ENCODE measurements around the gene MYRF.

MYRF gene

DNA sequence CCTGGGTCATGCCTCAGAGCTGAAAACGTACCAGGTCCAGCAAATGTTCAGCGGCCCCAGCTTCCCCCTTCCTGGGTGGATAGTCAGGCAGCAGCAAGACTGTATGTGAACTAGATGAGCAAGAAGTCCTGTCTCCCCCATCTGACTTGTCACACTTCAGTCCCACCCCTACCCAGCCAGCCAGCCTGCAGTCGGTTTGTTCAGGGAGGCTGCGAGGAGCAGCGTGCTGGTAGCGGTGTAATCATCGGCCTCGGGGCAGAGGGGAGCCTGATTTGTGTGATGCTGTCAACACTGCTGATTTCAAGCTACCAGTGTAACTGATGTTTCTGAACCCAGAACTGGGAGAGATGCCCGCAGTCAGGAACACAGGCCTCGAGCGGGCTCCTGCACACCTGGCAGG, 30.4 kb downstream of the MYRF start:
- Histone ChIP-seq H3F3A (ENCODE audit: low read depth) (no peaks in the 10 kb centered on the region), H3K27me3 (ENCODE audit: insufficient read depth, low read length, poor library complexity, severe bottlenecking) (no peaks in the 10 kb centered on the region), H3K4me2 (ENCODE audit: low read depth, low read length, poor library complexity, severe bottlenecking) (no peak overlapping the region), H2AFZ (ENCODE audit: low read length) (no peak overlapping the region), H3K36me3 (ENCODE audit: insufficient read depth, low read length) (peaks cover 5% of the 10 kb centered on the region; the same call in 1 of the 2 replicates), H3K4me1 (ENCODE audit: insufficient read depth, low read length, poor library complexity, severe bottlenecking) (no peaks in the 10 kb centered on the region), H3K9me2 (replicated peaks; ENCODE audit: low read depth, low read length) (no peaks in the 10 kb centered on the region), H3K9me3 (ENCODE audit: insufficient read depth, low read depth, low read length) (no peaks in the 10 kb centered on the region), H3K79me2 (ENCODE audit: insufficient read depth, low read length) (peaks cover 4% of the 10 kb centered on the region; the same call in 1 of the 2 replicates), H3K9ac (ENCODE audit: low read depth, low read length, poor library complexity, severe bottlenecking) (no peak overlapping the region), H4K20me1 (ENCODE audit: insufficient read depth, low read length, poor library complexity, severe bottlenecking) (peaks cover 6% of the 10 kb centered on the region), H3K4me3 (ENCODE audit: low read length, poor library complexity, severe bottlenecking) (no peak overlapping the region)
- TF ChIP-seq EZH2phosphoT487 (IDR thresholded peaks at IDR 0.05; ENCODE audit: borderline replicate concordance), result no peak
- TF ChIP-seq, protein P1, sequence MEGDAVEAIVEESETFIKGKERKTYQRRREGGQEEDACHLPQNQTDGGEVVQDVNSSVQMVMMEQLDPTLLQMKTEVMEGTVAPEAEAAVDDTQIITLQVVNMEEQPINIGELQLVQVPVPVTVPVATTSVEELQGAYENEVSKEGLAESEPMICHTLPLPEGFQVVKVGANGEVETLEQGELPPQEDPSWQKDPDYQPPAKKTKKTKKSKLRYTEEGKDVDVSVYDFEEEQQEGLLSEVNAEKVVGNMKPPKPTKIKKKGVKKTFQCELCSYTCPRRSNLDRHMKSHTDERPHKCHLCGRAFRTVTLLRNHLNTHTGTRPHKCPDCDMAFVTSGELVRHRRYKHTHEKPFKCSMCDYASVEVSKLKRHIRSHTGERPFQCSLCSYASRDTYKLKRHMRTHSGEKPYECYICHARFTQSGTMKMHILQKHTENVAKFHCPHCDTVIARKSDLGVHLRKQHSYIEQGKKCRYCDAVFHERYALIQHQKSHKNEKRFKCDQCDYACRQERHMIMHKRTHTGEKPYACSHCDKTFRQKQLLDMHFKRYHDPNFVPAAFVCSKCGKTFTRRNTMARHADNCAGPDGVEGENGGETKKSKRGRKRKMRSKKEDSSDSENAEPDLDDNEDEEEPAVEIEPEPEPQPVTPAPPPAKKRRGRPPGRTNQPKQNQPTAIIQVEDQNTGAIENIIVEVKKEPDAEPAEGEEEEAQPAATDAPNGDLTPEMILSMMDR (conservative IDR thresholded peaks at IDR 0.05; ENCODE audit: low read length), result no peak

DNA sequence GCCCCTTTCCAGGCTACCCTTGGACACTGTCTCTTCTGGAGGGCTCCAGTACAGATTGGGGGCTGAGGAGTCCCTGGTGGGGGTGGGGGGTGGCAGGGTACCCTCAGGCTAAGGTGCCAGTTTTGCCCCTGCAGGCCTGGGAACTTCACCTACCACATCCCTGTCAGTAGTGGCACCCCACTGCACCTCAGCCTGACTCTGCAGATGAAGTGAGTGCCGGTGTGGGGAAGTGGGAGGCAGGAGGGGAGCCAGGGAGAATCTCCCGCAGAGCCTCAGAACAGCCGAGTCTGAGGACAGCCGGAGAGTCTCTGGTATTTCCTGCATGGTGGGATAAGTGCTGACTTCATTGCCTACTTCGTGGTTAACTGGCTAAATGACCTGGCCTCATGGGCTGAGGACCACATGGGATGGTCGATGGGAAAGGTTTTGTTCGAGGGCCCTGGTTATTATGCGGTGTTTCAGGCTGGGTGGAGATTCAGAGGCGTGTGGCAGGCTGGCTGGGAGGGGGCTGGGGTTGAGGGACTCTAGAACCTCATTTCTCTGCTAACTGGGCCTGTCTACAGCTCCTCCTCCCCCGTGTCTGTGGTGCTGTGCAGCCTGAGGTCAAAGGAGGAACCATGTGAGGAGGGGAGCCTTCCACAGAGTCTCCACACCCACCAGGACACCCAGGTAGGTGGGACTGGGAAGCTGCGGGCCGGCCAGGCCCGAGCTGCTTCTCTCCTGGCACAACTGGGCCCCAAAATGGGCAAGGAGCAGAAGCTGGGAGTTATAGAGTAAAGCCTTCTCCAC, 31.5 kb downstream of the MYRF start:
- Histone ChIP-seq H2AFZ (ENCODE audit: low read length) (no peak overlapping the region), H3K79me2 (ENCODE audit: insufficient read depth, low read length) (peaks cover 12% of the 10 kb centered on the region; the same call in 1 of the 2 replicates), H3F3A (ENCODE audit: low read depth) (no peaks in the 10 kb centered on the region), H3K9ac (ENCODE audit: low read depth, low read length, poor library complexity, severe bottlenecking) (no peak overlapping the region), H3K4me1 (ENCODE audit: insufficient read depth, low read length, poor library complexity, severe bottlenecking) (no peaks in the 10 kb centered on the region), H3K27me3 (ENCODE audit: insufficient read depth, low read length, poor library complexity, severe bottlenecking) (no peaks in the 10 kb centered on the region), H3K4me3 (ENCODE audit: low read length, poor library complexity, severe bottlenecking) (no peak overlapping the region), H3K4me2 (ENCODE audit: low read depth, low read length, poor library complexity, severe bottlenecking) (no peak overlapping the region), H3K36me3 (ENCODE audit: insufficient read depth, low read length) (peaks cover 5% of the 10 kb centered on the region; the same call in 1 of the 2 replicates), H4K20me1 (ENCODE audit: insufficient read depth, low read length, poor library complexity, severe bottlenecking) (peaks cover 7% of the 10 kb centered on the region), H3K9me3 (ENCODE audit: insufficient read depth, low read depth, low read length) (no peaks in the 10 kb centered on the region), H3K9me2 (replicated peaks; ENCODE audit: low read depth, low read length) (no peaks in the 10 kb centered on the region)
- TF ChIP-seq EZH2phosphoT487 (IDR thresholded peaks at IDR 0.05; ENCODE audit: borderline replicate concordance), result no peak
- TF ChIP-seq, protein P1 (conservative IDR thresholded peaks at IDR 0.05; ENCODE audit: low read length), result no peak

DNA sequence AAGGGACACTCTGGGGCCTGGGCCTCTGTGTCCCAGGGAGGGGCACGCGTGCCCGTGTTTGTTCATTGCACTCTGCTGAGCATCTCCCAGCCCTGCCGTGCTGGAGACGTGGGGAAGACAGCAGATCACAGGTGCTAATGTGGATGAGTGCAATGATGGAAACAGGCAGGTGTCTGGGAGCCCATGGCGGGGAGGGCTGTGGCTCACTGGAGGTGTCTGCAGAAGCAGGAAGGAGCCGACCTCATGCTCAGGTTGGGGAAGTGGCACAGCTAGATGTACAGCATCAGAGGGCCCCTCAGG, 32.0 kb downstream of the MYRF start:
- Histone ChIP-seq H2AFZ (ENCODE audit: low read length) (no peak overlapping the region), H4K20me1 (ENCODE audit: insufficient read depth, low read length, poor library complexity, severe bottlenecking) (peaks cover 7% of the 10 kb centered on the region), H3F3A (ENCODE audit: low read depth) (no peaks in the 10 kb centered on the region), H3K9me2 (replicated peaks; ENCODE audit: low read depth, low read length) (no peaks in the 10 kb centered on the region), H3K9me3 (ENCODE audit: insufficient read depth, low read depth, low read length) (no peaks in the 10 kb centered on the region), H3K4me2 (ENCODE audit: low read depth, low read length, poor library complexity, severe bottlenecking) (no peak overlapping the region), H3K36me3 (ENCODE audit: insufficient read depth, low read length) (peaks cover 8% of the 10 kb centered on the region; the same call in 1 of the 2 replicates), H3K4me1 (ENCODE audit: insufficient read depth, low read length, poor library complexity, severe bottlenecking) (no peaks in the 10 kb centered on the region), H3K27me3 (ENCODE audit: insufficient read depth, low read length, poor library complexity, severe bottlenecking) (no peaks in the 10 kb centered on the region), H3K79me2 (ENCODE audit: insufficient read depth, low read length) (peaks cover 12% of the 10 kb centered on the region; the same call in 1 of the 2 replicates), H3K4me3 (ENCODE audit: low read length, poor library complexity, severe bottlenecking) (no peak overlapping the region), H3K9ac (ENCODE audit: low read depth, low read length, poor library complexity, severe bottlenecking) (no peak overlapping the region)
- TF ChIP-seq, protein P1 (conservative IDR thresholded peaks at IDR 0.05; ENCODE audit: low read length), result no peak
- TF ChIP-seq EZH2phosphoT487 (IDR thresholded peaks at IDR 0.05; ENCODE audit: borderline replicate concordance), result no peak
